ENCODE measurements around the gene HOMER1.

HOMER1 gene

GRCh38 chr5:79423296-79423695 is 90.6 kb downstream of the HOMER1 start:
- DNase-seq (ENCODE audit: insufficient read length, low spot score) (no peak), FAIRE-seq (peak; percentile 21)
- TF ChIP-seq CTCF (IDR thresholded peaks at IDR 0.05; ENCODE audit: insufficient read depth, missing control alignments) = no peak

DNA sequence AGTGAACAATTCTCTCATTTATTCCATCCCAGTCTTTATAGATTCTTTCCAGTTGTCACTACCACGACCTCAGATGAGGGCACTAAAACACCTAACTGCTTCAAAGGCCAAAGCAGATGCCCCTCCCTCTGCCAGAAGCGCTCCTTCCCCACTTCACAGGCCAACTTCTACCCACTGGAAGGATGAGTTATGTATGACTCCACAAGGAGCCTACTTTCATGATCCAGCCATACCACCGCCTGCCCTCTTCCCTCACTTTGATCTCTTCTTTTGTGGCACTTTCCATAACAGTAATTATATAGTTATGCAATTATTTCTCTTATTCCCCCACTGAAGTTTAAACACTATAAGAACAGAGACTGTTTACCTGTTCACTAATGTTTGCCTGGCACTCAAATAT is 93.7 kb downstream of the HOMER1 start:
- no peak for TF ChIP-seq CTCF (IDR thresholded peaks at IDR 0.05; ENCODE audit: insufficient read depth, missing control alignments)
- DNase-seq (ENCODE audit: insufficient read length, low spot score) = no peak
- no peak for FAIRE-seq

- no peak for FAIRE-seq
- TF ChIP-seq CTCF (IDR thresholded peaks at IDR 0.05; ENCODE audit: insufficient read depth, missing control alignments) = no peak
- DNase-seq (ENCODE audit: insufficient read length, low spot score) = no peak
These were observed 95.7 kb downstream of the HOMER1 start for GRCh38 chr5:79418276-79418675.

GRCh38 chr5:79417495-79417894 is 96.4 kb downstream of the HOMER1 start:
- TF ChIP-seq CTCF (IDR thresholded peaks at IDR 0.05; ENCODE audit: insufficient read depth, missing control alignments) = no peak
- no peak for DNase-seq (ENCODE audit: insufficient read length, low spot score)
- FAIRE-seq = no peak

DNA sequence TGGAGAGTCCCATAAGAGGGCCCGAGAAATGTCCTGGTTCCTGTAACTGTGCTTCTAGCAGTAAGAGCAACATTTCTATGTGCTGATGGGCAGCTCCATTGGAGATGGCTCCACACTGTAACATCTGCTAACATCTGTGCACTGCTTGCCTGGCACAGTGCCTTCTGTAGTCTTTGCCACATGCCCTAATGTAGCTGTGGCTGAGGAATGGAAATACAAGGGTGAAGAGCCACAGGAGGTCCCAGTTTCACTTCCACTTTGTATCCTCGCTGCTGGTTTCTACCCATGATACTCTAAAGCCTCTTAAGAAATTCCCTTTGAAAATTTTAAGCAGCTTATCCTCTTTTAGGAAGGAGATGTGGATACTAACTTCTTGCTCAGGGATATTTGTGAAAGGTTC is 97.4 kb downstream of the HOMER1 start:
- no peak for TF ChIP-seq CTCF (IDR thresholded peaks at IDR 0.05; ENCODE audit: insufficient read depth, missing control alignments)
- FAIRE-seq = peak; percentile 70
- no peak for DNase-seq (ENCODE audit: insufficient read length, low spot score)

GRCh38 chr5:79413112-79413511 is 100.8 kb downstream of the HOMER1 start:
- FAIRE-seq = no peak
- no peak for DNase-seq (ENCODE audit: insufficient read length, low spot score)
- no peak for TF ChIP-seq CTCF (IDR thresholded peaks at IDR 0.05; ENCODE audit: insufficient read depth, missing control alignments)

DNA sequence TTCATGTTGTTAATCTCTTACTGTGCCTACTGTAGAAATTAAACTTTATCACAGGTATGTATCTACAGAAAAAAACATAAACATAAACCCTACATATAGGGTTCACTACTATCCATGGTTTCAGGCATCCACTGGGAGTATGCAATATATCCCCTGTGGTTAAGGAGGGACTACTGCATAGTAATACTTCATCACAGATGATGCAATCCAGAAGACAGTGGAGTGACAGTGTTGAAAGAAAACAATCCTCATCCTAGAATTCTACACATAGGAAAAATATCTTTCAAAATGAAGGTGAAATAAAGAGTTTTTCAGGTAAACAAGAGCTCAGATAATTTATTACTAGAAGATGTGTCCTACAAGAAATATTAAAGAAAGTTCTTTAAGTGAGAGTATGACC is 105.9 kb downstream of the HOMER1 start:
- TF ChIP-seq CTCF (IDR thresholded peaks at IDR 0.05; ENCODE audit: insufficient read depth, missing control alignments) = no peak
- no peak for FAIRE-seq
- DNase-seq (ENCODE audit: insufficient read length, low spot score) = no peak
